ENCODE data around the gene TNFAIP8.

Gene TNFAIP8

GRCh38 chr5:119313658-119314605 lies 41.9 kb upstream of the TNFAIP8 start:
- ChIA-PET CTCF (interaction anchor here (1.1 to 2.3 kb wide), 4 partner anchors 8 to 98 kb away, joined by 3 to 7 read pairs (median 4); no protein-coding TSS in a partner anchor), POLR2A (no interaction called here)
- no peak overlapping the region for H3K4me3 ChIP-seq (ENCODE audit: low read depth, low read length)
- no peak for DNase-seq (ENCODE audit: low read depth, low spot score)
- no peak for TF ChIP-seq CTCF (IDR thresholded peaks at IDR 0.05; ENCODE audit: insufficient read depth, low read length, missing control alignments)

- no peak for DNase-seq (ENCODE audit: low read depth, low spot score)
- ChIA-PET POLR2A (no interaction called here), CTCF (interaction anchor here (0.8 to 1.5 kb wide), 8 partner anchors 8 to 327 kb away, joined by 3 to 8 read pairs (median 4); partner anchors contain the start of gene DTWD2)
These were observed 40.3 kb upstream of the TNFAIP8 start for GRCh38 chr5:119315516-119315949.

GRCh38 chr5:119316086-119316485 lies 39.7 kb upstream of the TNFAIP8 start:
- ChIA-PET POLR2A (no interaction called here), CTCF (interaction anchor here (0.8 to 1.5 kb wide), 8 partner anchors 8 to 328 kb away, joined by 3 to 8 read pairs (median 4); partner anchors contain the start of gene DTWD2)
- no peak overlapping the region for H3K4me3 ChIP-seq (ENCODE audit: low read depth, low read length)
- no peak for TF ChIP-seq CTCF (IDR thresholded peaks at IDR 0.05; ENCODE audit: insufficient read depth, low read length, missing control alignments)
- no peak for DNase-seq (ENCODE audit: low read depth, low spot score)

More at GRCh38 chr5:119315516-119315949, 40.3 kb upstream of the TNFAIP8 start:
- no peak overlapping the region for H3K4me3 ChIP-seq (ENCODE audit: low read depth, low read length)
- TF ChIP-seq CTCF (IDR thresholded peaks at IDR 0.05; ENCODE audit: insufficient read depth, low read length, missing control alignments), result no peak

GRCh38 chr5:119316906-119317305 lies 38.9 kb upstream of the TNFAIP8 start:
- ChIA-PET CTCF (no interaction called here), POLR2A (interaction anchor here (0.6 kb wide), 1 partner anchor 148 kb away, joined by 4 read pairs; no protein-coding TSS in a partner anchor)
- no peak overlapping the region for H3K4me3 ChIP-seq (ENCODE audit: low read depth, low read length)
- no peak for TF ChIP-seq CTCF (IDR thresholded peaks at IDR 0.05; ENCODE audit: insufficient read depth, low read length, missing control alignments)
- DNase-seq (ENCODE audit: low read depth, low spot score), result no peak

- DNase-seq (ENCODE audit: low read depth, low spot score), result no peak
- no peak for TF ChIP-seq CTCF (IDR thresholded peaks at IDR 0.05; ENCODE audit: insufficient read depth, low read length, missing control alignments)
- no peak overlapping the region for H3K4me3 ChIP-seq (ENCODE audit: low read depth, low read length)
- POLR2A ChIA-PET, result interaction anchor here (0.6 kb wide), 1 partner anchor 169 kb away, joined by 3 read pairs; no protein-coding TSS in a partner anchor
- CTCF ChIA-PET, result no interaction called here
These were observed 37.4 kb upstream of the TNFAIP8 start for GRCh38 chr5:119318256-119318894.

- no peak overlapping the region for H3K4me3 ChIP-seq (ENCODE audit: low read depth, low read length)
- DNase-seq (ENCODE audit: low read depth, low spot score), result no peak
- ChIA-PET POLR2A (no interaction called here), CTCF (no interaction called here)
- no peak for TF ChIP-seq CTCF (IDR thresholded peaks at IDR 0.05; ENCODE audit: insufficient read depth, low read length, missing control alignments)
These were observed 36.4 kb upstream of the TNFAIP8 start for GRCh38 chr5:119319401-119319800.
